Loucy (cell line): Measurements from ENCODE around the gene GZMM.

Experiments
- H2AFZ ChIP-seq: fragments of 200-600 bp; sonication (generic); 2 replicates; pipeline ENCODE4 v1.6.0; 2016; ENCODE audit warnings: antibody characterized with exemption, mild to moderate bottlenecking, low read length, moderate library complexity
- H3F3A ChIP-seq: fragments of 200-600 bp; 2 replicates; pipeline ENCODE4 v1.6.0; 2016; ENCODE audit warnings: antibody characterized with exemption, low read depth, mild to moderate bottlenecking
- H3K27me3 ChIP-seq: fragments of 200-600 bp; sonication (generic); 2 replicates; pipeline ENCODE4 v1.6.1; 2014; ENCODE audit warnings: low read length, mild to moderate bottlenecking; ENCODE audit not compliant: insufficient read depth, poor library complexity, severe bottlenecking
- H3K36me3 ChIP-seq: fragments of 200-600 bp; sonication (generic); 2 replicates; pipeline ENCODE4 v1.6.1; 2016; ENCODE audit warnings: low read length; ENCODE audit not compliant: insufficient read depth
- H3K4me1 ChIP-seq: fragments of 200-600 bp; sonication (generic); 2 replicates; pipeline ENCODE4 v1.5.1; 2014; ENCODE audit warnings: low read length, mild to moderate bottlenecking; ENCODE audit not compliant: insufficient read depth, poor library complexity, severe bottlenecking
- H3K4me2 ChIP-seq: fragments of 200-600 bp; sonication (generic); 2 replicates; pipeline ENCODE4 v1.6.0; 2014; ENCODE audit warnings: antibody characterized with exemption, low read length, low read depth, mild to moderate bottlenecking; ENCODE audit not compliant: poor library complexity, severe bottlenecking
- H3K4me3 ChIP-seq: fragments of 200-600 bp; sonication (generic); 2 replicates; pipeline ENCODE4 v1.5.1; 2014; ENCODE audit warnings: low read length, mild to moderate bottlenecking, mixed read lengths; ENCODE audit not compliant: poor library complexity, severe bottlenecking
- H3K79me2 ChIP-seq: fragments of 200-600 bp; sonication (generic); 2 replicates; pipeline ENCODE4 v1.6.1; 2014; ENCODE audit warnings: low read length; ENCODE audit not compliant: insufficient read depth
- H3K9ac ChIP-seq: fragments of 200-600 bp; sonication (generic); 2 replicates; pipeline ENCODE4 v1.6.0; 2014; ENCODE audit warnings: mild to moderate bottlenecking, low read depth, low read length, moderate library complexity; ENCODE audit not compliant: poor library complexity, severe bottlenecking
- H3K9me2 ChIP-seq: fragments of 200-600 bp; sonication (generic); replicated peaks from 2 replicates; pipeline ENCODE4 v1.6.1; 2016; ENCODE audit warnings: low read depth, low read length, mixed read lengths
- H3K9me3 ChIP-seq: fragments of 200-600 bp; sonication (generic); 2 replicates; pipeline ENCODE4 v1.6.1; 2014; ENCODE audit warnings: mild to moderate bottlenecking, antibody characterized with exemption, low read length, low read depth; ENCODE audit not compliant: insufficient read depth
- H4K20me1 ChIP-seq: fragments of 200-600 bp; sonication (generic); 2 replicates; pipeline ENCODE4 v1.6.0; 2014; ENCODE audit warnings: antibody characterized with exemption, low read length, mild to moderate bottlenecking; ENCODE audit not compliant: insufficient read depth, poor library complexity, severe bottlenecking
- CTCF ChIP-seq: fragments of 200-600 bp; sonication (generic); conservative IDR thresholded peaks from 2 replicates; pipeline ENCODE4 v1.5.1; 2014; ENCODE audit warnings: mild to moderate bottlenecking, antibody characterized with exemption, low read length
- EZH2phosphoT487 ChIP-seq: fragments of 200-600 bp; IDR thresholded peaks from 2 replicates; pipeline ENCODE4 v1.6.1; 2018; ENCODE audit warnings: antibody characterized with exemption, mild to moderate bottlenecking, moderate library complexity, borderline replicate concordance

Gene GZMM

GRCh38 chr19:590396-590745 lies 46.5 kb downstream of the GZMM start:
- TF ChIP-seq EZH2phosphoT487 (no peak), CTCF (no peak)
- Histone ChIP-seq H3K9me3 (no peaks in the 10 kb centered on the region), H4K20me1 (no peaks in the 10 kb centered on the region), H3K36me3 (no peaks in the 10 kb centered on the region), H3F3A (no peaks in the 10 kb centered on the region), H2AFZ (no peak overlapping the region), H3K9ac (no peak overlapping the region), H3K4me2 (no peak overlapping the region), H3K79me2 (no peaks in the 10 kb centered on the region), H3K4me3 (no peak overlapping the region), H3K4me1 (peaks cover 6% of the 10 kb centered on the region), H3K27me3 (no peaks in the 10 kb centered on the region), H3K9me2 (no peaks in the 10 kb centered on the region)

GRCh38 chr19:590750-591098 lies 46.9 kb downstream of the GZMM start:
- Histone ChIP-seq H3K4me1 (peaks cover 6% of the 10 kb centered on the region), H3K9me3 (no peaks in the 10 kb centered on the region), H3K27me3 (no peaks in the 10 kb centered on the region), H3K36me3 (no peaks in the 10 kb centered on the region), H4K20me1 (no peaks in the 10 kb centered on the region), H3K9me2 (no peaks in the 10 kb centered on the region), H3K4me2 (no peak overlapping the region), H3F3A (no peaks in the 10 kb centered on the region), H3K9ac (no peak overlapping the region), H3K4me3 (no peak overlapping the region), H2AFZ (no peak overlapping the region), H3K79me2 (no peaks in the 10 kb centered on the region)
- TF ChIP-seq CTCF (no peak), EZH2phosphoT487 (no peak)

GRCh38 chr19:591099-591958 lies 47.5 kb downstream of the GZMM start:
- no peak overlapping the region for H2AFZ ChIP-seq
- no peak overlapping the region for H3K4me3 ChIP-seq
- H3K9ac ChIP-seq: no peak overlapping the region
- H3K9me2 ChIP-seq: no peaks in the 10 kb centered on the region
- no peaks in the 10 kb centered on the region for H3F3A ChIP-seq
- H3K4me1 ChIP-seq: peaks cover 6% of the 10 kb centered on the region
- TF ChIP-seq CTCF (no peak), EZH2phosphoT487 (no peak)
- H3K9me3 ChIP-seq: no peaks in the 10 kb centered on the region
- no peak overlapping the region for H3K4me2 ChIP-seq
- no peaks in the 10 kb centered on the region for H4K20me1 ChIP-seq
- no peaks in the 10 kb centered on the region for H3K79me2 ChIP-seq
- H3K27me3 ChIP-seq: no peaks in the 10 kb centered on the region
- H3K36me3 ChIP-seq: no peaks in the 10 kb centered on the region
